LNCAP (cell line): Measurements from ENCODE around the gene LILRB3.

ENCODE experiments used
- CTCF ChIP-seq: fragments of 450-650 bp; IDR thresholded peaks from 2 replicates; pipeline ENCODE4 v1.5.1; 2017; ENCODE audit warnings: mild to moderate bottlenecking

Gene LILRB3

GRCh38 chr19:54172471-54173358 is 50.1 kb downstream of the LILRB3 start, which contains the start of gene TMC4:
Gene TMC4 (minus strand): TSS chr19:54173160. CDS start chr19:54173117, 43 bp downstream.
- TF ChIP-seq CTCF: peak; percentile 38; the same call in 1 of the 2 replicates

DNA sequence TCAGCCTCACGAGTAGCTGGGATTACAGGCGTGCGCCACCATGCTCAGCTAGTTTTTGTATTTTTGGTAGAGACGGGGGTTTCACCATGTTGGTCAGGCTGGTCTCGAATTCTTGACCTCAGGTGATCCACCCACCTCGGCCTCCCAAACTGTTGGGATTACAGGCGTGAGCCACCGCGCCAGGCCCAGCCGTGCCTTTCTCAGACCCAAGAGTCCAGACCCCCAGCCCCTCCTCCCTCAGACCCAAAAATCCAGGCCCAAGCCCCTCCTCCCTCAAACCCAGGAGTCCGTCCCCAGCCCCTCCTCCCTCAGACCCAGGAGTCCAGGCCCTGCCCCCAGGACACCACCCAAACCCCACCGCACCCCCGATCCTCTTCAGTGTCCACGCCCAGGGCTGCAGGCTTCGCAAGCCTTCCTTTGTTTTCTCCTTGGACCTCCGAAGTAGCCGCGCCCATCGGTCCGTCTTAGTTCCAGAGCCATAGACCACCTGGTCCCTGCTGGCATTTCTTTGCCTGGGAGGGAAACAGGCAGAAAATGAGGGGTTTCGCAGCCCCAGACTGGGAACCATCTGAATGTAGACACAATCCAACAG is 53.6 kb downstream of the LILRB3 start:
- TF ChIP-seq CTCF: no peak

DNA sequence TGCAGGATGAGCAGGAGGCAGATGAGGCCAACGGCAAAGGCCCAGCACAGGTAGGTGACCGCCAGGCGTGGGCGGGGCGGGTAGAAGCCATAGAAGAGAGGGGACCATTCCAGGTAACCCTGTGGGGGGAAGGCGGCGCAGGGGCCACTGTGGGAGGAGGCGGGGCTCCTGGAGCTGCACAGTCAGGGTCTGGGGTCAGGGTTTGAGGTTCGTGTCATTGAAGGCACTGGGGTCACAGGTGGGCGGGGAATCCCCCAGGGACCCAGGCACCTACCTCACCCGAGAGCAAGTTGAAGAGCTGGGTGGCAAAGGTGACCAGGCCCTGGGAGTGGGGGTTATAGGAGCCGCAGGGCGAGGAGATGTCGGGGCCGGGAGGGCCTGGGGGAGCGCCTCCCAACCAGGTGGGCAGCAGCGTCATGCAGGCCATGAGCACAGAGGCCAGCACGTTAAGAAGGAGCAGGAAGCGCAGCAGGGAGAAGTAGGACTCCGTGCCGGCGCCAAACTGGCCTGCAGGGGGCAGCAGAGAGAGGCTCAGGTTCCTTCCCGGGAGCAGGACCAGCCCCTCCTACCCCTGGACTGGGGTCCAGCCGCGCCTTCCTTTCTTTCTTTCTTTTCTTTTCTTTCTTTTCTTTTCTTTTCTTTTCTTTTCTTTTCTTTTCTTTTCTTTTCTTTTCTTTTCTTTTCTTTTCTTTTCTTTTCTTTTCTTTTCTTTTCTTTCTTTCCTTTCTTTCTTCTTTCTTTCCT is 54.5 kb downstream of the LILRB3 start:
- peak; percentile 91 for TF ChIP-seq CTCF
